Coronary artery (tissue), 2 donors: ENCODE data around the gene ZMYND8.

Experiments
- DNase-seq: peaks from one replicate; pipeline ENCODE4 v3.0.0-alpha.2; 2017; ENCODE audit warnings: low spot score
- H3K27ac ChIP-seq, 2 donors: fragments of 200-600 bp; sonication (generic); one replicate each; pipeline ENCODE4 v1.5.1; 2016 to 2019
- H3K4me3 ChIP-seq: fragments of 200-600 bp; sonication (generic); 2 replicates; pipeline ENCODE4 v1.5.1; 2016; ENCODE audit warnings: mild to moderate bottlenecking, moderate library complexity
- TF ChIP-seq, protein P1 (sequence below): fragments of 200-600 bp; sonication (generic); IDR thresholded peaks from one replicate; pipeline ENCODE4 v1.5.1; 2019; ENCODE audit warnings: antibody characterized with exemption

Gene ZMYND8

DNA sequence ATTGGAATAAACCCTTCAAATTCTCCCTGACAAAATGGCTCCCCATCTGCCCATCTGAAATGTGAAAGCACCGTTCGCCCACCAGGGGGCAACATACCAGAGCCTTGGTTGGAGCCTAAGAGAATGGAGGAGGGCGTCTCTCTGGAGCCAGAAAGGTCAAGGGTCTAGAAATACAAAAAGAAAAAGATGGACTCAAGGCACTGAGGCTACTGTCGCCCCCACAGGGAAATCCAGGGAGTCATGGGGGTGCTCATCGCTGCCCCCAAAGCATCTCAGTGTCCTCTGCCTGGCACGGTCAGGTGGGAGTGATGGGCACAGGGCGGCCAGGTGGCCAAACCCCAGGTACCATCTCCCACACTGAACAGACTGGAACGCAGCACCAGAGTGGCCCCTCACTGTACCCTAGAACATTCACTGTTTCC is 136.3 kb downstream of the ZMYND8 start:
- TF ChIP-seq, protein P1, sequence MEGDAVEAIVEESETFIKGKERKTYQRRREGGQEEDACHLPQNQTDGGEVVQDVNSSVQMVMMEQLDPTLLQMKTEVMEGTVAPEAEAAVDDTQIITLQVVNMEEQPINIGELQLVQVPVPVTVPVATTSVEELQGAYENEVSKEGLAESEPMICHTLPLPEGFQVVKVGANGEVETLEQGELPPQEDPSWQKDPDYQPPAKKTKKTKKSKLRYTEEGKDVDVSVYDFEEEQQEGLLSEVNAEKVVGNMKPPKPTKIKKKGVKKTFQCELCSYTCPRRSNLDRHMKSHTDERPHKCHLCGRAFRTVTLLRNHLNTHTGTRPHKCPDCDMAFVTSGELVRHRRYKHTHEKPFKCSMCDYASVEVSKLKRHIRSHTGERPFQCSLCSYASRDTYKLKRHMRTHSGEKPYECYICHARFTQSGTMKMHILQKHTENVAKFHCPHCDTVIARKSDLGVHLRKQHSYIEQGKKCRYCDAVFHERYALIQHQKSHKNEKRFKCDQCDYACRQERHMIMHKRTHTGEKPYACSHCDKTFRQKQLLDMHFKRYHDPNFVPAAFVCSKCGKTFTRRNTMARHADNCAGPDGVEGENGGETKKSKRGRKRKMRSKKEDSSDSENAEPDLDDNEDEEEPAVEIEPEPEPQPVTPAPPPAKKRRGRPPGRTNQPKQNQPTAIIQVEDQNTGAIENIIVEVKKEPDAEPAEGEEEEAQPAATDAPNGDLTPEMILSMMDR = no peak
- Histone ChIP-seq H3K4me3 (no peak overlapping the region), H3K27ac (no peak overlapping the region)
- DNase-seq = no peak

DNA sequence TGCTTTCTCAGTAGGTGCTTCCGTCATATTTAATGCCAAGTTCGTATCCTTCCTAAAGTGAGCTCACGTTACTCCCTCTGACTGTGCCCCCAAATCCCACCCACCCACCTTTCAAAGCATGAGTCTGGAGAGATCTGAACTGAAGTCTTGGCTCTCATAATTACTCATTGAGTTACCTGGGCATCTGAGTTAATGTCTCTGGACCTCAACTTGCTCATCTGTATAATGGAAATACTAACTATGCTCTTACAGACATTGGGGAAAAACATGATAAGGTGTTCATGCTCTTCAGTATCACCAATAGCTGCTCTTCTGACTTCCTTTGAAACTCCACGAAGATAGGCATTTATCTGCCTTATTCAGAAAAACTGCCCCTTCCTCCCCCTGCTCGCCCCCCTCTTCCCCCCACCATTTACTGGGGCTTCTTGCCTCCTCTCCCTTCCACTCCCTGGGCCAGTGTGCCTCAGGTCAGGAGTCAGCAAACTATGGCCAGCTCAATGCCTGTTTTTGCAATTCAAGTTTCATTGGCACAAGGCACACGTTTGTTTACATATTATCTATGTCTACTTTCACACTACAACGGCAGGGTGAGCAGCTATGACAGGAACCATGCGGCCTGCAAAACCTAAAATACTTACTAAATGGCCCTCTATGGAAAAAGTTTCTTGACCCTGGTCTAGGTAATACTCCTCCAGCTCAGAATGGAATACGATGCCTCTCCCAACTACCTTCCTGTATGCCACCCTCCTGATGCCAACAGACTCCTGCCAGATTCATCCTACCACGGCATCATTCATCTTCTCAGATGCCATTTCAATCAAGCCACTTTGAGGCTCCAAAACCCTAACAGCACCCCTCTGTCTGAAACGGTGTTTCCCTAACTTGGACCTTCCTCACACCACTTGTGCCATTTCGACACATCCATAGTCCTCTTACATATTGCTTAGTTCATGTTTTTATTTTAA is 138.7 kb downstream of the ZMYND8 start:
- no peak for DNase-seq
- no peak overlapping the region for H3K4me3 ChIP-seq
- no peak overlapping the region for H3K27ac ChIP-seq
- TF ChIP-seq, protein P1 = no peak

DNA sequence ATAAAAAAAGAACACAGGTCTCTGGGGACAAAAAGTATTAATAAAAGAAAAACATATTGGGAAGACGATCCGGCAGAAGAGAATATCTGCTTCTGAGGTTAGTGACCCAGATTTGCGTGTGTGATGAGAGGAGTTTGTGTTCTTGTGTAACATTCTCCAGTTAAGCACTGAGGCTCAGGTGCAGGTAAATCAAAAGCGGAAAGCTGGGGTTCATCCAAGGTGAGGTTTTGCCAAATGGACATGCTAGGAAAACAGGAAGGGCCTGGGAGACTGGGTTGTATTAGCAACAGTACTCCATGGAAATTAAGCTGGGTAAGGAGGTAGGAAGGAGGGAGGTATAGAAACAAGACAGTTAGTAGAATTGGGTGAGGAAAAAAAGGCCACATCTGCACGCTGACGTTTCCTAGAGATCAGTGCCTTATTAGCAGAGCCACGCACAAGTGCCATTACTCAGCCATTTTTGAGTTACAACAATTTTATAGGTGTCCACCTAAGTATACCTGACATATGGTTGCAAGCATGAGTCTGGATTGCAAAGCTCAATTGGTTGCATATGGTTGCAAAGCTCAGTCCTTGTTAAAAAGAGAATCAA is 139.6 kb downstream of the ZMYND8 start:
- DNase-seq = no peak
- Histone ChIP-seq H3K4me3 (no peak overlapping the region), H3K27ac (no peak overlapping the region)
- TF ChIP-seq, protein P1 = no peak

DNA sequence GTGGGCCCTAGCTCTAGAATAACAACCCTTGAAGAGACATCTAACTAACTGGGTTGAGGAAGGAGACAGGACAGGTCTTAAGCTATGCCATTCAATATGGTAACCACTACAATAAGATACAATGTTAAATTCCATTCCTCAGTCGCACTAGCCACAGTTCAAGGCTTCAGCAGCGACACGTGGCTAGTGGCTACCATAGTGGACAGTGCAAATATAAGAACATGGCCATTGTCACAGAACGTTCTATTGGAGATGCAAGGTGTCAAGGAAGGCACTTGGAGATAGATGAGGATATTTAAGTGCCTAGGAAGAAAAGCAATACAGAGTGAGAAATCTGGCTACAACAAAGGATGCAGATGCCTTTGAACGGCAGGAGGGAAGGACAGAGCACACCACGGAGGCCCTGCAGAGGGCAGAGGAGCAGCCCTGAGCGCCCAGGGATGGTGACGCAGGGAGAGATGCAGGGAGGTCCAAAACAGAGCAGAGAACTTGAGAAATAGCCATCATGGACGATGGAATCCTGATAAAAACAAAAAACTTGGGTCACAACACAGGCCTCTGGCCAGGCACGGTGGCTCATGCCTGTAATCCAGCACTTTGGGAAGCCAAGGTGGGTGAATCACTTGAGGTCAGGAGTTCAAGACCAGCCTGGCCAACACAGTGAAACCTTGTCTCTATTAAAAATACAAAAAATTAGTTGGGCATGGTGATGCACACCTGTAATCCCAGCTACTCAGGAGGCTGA is 140.7 kb downstream of the ZMYND8 start:
- TF ChIP-seq, protein P1 = no peak
- no peak overlapping the region for H3K27ac ChIP-seq

DNA sequence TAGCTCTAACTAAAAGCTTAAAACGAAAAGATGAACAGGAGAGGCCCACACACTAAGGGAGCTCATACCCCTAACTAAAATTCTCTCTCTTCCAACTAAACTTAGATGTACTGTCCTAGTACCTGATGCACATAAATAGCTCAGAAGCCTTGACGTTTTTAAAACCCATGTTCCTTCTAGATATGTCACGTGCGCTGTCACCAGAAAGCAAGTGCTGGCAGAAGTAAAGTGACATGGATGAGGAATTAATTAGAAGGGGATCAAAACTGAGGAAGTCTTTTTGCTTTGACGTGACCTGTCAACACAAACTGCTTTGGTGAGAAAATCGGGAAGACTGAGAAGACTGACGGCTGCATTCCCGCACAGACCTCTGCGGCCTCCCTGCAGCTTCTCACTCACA is 142.5 kb downstream of the ZMYND8 start:
- Histone ChIP-seq H3K27ac (no peak overlapping the region), H3K4me3 (no peak overlapping the region)
- TF ChIP-seq, protein P1 = no peak
- DNase-seq = no peak

More for the DNA sequence above, 140.7 kb downstream of the ZMYND8 start:
- H3K4me3 ChIP-seq = no peak overlapping the region
- DNase-seq = no peak

DNA sequence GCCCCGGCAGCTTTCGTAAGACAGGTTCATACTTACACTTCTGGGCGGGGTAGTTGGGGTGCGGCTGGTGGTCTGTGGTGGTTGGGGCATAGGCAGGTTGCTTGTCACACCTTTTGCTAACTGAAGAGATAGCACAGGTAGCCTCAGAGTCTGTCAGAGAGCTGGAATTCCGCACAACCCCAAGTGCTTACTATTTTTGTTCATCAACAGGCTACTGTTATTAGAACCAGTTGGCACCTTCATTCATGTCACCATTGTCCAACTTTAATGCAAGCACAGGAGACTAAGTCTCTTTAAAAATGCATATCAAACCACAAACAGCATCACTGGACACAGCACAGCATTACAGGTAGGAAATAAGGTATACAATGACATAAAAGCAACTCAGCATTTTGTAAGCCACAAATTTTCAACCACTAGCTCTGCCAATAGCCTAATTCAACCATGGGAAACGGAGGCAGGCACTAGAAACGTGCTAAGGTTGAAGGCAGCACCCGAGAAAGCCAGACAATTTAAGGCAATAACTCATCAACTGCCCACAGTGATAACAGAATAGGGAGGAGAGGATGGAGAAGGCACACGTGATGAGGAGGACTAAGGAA is 143.8 kb downstream of the ZMYND8 start:
- Histone ChIP-seq H3K27ac (no peak overlapping the region), H3K4me3 (no peak overlapping the region)
- TF ChIP-seq, protein P1 = no peak
- no peak for DNase-seq
